GM21786 (cell line): Measurements from ENCODE around the gene C6orf163.

ENCODE experiments used
- ATAC-seq: cut with Tn5 transposase; IDR thresholded peaks from one replicate; pipeline ENCODE4 v1.9.1; 2021; ENCODE audit not compliant: unreplicated experiment

Gene C6orf163

DNA sequence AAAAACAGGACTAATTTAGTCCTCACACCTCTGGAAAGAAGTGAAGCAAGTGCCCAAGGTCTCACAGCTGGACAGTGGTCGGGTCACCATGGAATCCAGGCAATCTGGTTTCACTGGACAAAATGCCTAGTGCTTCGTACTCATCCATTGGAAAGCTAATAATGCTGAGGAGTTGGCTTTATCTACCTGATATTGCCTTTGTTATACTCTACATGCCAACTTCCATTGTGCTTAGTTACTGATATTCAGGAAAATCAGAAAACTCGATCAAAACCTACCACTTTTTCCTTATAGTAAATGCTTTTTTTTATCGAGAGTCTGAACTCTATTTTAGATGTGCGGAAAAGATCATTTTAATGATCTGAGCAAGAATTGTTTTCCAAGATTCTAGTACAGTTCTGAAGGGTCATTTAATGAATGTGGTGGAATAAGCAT is 64.1 kb downstream of the C6orf163 start:
- no peak for ATAC-seq
